ENCODE data around the gene AURKAIP1. TPM values are rescaled to one million over a fixed set of nuclear protein-coding genes. Genes with fewer than 3 reads are reported as not detected.

AURKAIP1 gene
- total and polyA plus RNA-seq, 2 of the 13 experiments (the other 11 are each of a cell fraction or from before 2014, with no cell fraction given) = 69.5 to 175 TPM

- TF ChIP-seq ZNF3 (CRISPR knock-in tag; IDR thresholded peaks at IDR 0.05) (no peak), PRDM10 (CRISPR knock-in tag; IDR thresholded peaks at IDR 0.05; ENCODE audit: low read depth) (no peak), KLF9 (CRISPR knock-in tag; IDR thresholded peaks at IDR 0.05; ENCODE audit: low read depth) (0 out of 2 replicates have a peak, but pooled peaks have one; percentile 59), TIGD3 (CRISPR knock-in tag; IDR thresholded peaks at IDR 0.05; ENCODE audit: borderline replicate concordance) (no peak), ZNF570 (CRISPR knock-in tag; IDR thresholded peaks at IDR 0.05; ENCODE audit: borderline replicate concordance) (no peak), ZNF547 (CRISPR knock-in tag; IDR thresholded peaks at IDR 0.05) (peak; percentile 85; the same call in 1 of the 2 replicates), RFXAP (CRISPR knock-in tag; IDR thresholded peaks at IDR 0.05; ENCODE audit: borderline replicate concordance) (0 out of 2 replicates have a peak, but pooled peaks have one; percentile 15), ATM (IDR thresholded peaks at IDR 0.05; ENCODE audit: borderline replicate concordance) (no peak), RBM39 (IDR thresholded peaks at IDR 0.05; ENCODE audit: low read depth, low read length, poor library complexity, severe bottlenecking) (peak; percentile 93), PHF8 (CRISPR knock-in tag; IDR thresholded peaks at IDR 0.05) (peak; percentile 92), XBP1 (CRISPR knock-in tag; IDR thresholded peaks at IDR 0.05) (no peak), ZMAT5 (CRISPR knock-in tag; IDR thresholded peaks at IDR 0.05; ENCODE audit: borderline replicate concordance, low read depth) (no peak), CHCHD3 (CRISPR knock-in tag; IDR thresholded peaks at IDR 0.05) (peak; percentile 96), HOXA7 (CRISPR knock-in tag; IDR thresholded peaks at IDR 0.05) (0 out of 2 replicates have a peak, but pooled peaks have one; percentile 85), MZF1 (CRISPR knock-in tag; IDR thresholded peaks at IDR 0.05; ENCODE audit: borderline replicate concordance) (no peak), KDM2A (CRISPR knock-in tag; IDR thresholded peaks at IDR 0.05; ENCODE audit: borderline replicate concordance, low read depth) (peak; percentile 98), SMAD3 (CRISPR knock-in tag; IDR thresholded peaks at IDR 0.05) (peak; percentile 88; the same call in 1 of the 2 replicates), ZNF264 (CRISPR knock-in tag; IDR thresholded peaks at IDR 0.05) (no peak), HMGXB3 (CRISPR knock-in tag; IDR thresholded peaks at IDR 0.05; ENCODE audit: borderline replicate concordance) (peak; percentile 68; the same call in 1 of the 2 replicates)
Measured at GRCh38 chr1:1406821-1407635, 32.0 kb upstream of the AURKAIP1 start, which contains the start of gene MRPL20 (continued).
